Left renal pelvis (tissue), 4 donors: ENCODE results near the gene FAM210A. TPM values are rescaled to one million over a fixed set of nuclear protein-coding genes. Genes with fewer than 3 reads are reported as not detected.

Source experiments
- polyA plus RNA-seq, 4 donors: library from polyadenylated mRNA; unstranded; fragments of 120-200 nt; gene quantifications; one replicate each; pipeline ENCODE4 v1.2.1, GENCODE V29; 2013; ENCODE audit not compliant: insufficient read length in 4 of 4

FAM210A gene
- polyA plus RNA-seq, 4 donors, result 16.2 to 22.0 (median 20.0) TPM

Other genes with a start within 250 kb of the FAM210A start
- gene RNMT, start 115 bp upstream of the FAM210A start, polyA plus RNA-seq, result 10 to 100 TPM; 43.6 to 60.4 (median 58.6) TPM
- gene MC5R, start 97.6 kb upstream of the FAM210A start, polyA plus RNA-seq, result under 1 TPM in 3 of 4 donors, not detected in 1; 0.24 to 0.47 (median 0.27) TPM
- gene MC2R, start 189.0 kb upstream of the FAM210A start, polyA plus RNA-seq, result under 1 TPM in 1 of 4 donors, not detected in 3; 0.09 TPM